CD14-positive monocyte (primary cell): ENCODE results near the gene EYA3. TPM values are rescaled to one million over a fixed set of nuclear protein-coding genes. Genes with fewer than 3 reads are reported as not detected.
"Not testable (repeated sequence)": the region's sequence is repeated elsewhere in the genome, so short reads cannot be mapped to it uniquely, and the experiment has no call there.

ENCODE experiments used
- DNase-seq, 3 donors: peaks; one replicate each; pipeline ENCODE4 v3.0.0-alpha.2; 2011 to 2022
- H2AFZ ChIP-seq: 2 replicates; pipeline ENCODE4 v1.6.0; 2012; ENCODE audit warnings: mild to moderate bottlenecking, low read depth, low read length, inconsistent platforms; ENCODE audit not compliant: insufficient read depth, poor library complexity, severe bottlenecking
- H3K27ac ChIP-seq, 2 donors: 1 replicate in 1 of 2; 2 replicates in 1 of 2; pipeline ENCODE4 v1.5.1; 2012 to 2013; ENCODE audit warnings: low read length in 2 of 2, control low read depth in 1 of 2, inconsistent platforms in 1 of 2, low read depth in 1 of 2, mild to moderate bottlenecking in 1 of 2
- H3K27me3 ChIP-seq, 2 donors: one replicate each; pipeline versions ENCODE4 v1.6.0 to v1.6.1; 2011 to 2013; ENCODE audit warnings: low read length in 2 of 2; ENCODE audit not compliant: control insufficient read depth in 2 of 2, insufficient read depth in 2 of 2
- H3K36me3 ChIP-seq, 2 donors: replicated peaks in 1 of 2; 1 replicate in 1 of 2; 2 replicates in 1 of 2; pipeline versions ENCODE4 v1.5.1 to v1.6.1; 2012 to 2013; ENCODE audit warnings: low read length in 2 of 2, control low read depth in 1 of 2, inconsistent platforms in 1 of 2, mild to moderate bottlenecking in 1 of 2; ENCODE audit not compliant: insufficient read depth in 2 of 2, control insufficient read depth in 1 of 2
- H3K4me1 ChIP-seq, 2 donors: 1 replicate in 1 of 2; 2 replicates in 1 of 2; pipeline versions ENCODE4 v1.5.1 to v1.6.1; 2012 to 2013; ENCODE audit warnings: low read length in 2 of 2, control low read depth in 1 of 2, inconsistent platforms in 1 of 2, mild to moderate bottlenecking in 1 of 2, moderate library complexity in 1 of 2; ENCODE audit not compliant: insufficient read depth in 2 of 2, control insufficient read depth in 1 of 2
- H3K4me2 ChIP-seq: replicated peaks from 2 replicates; pipeline ENCODE3; 2012; ENCODE audit warnings: low read length, moderate library complexity, mild to moderate bottlenecking; ENCODE audit not compliant: poor library complexity, severe bottlenecking; ENCODE audit errors: extremely low read depth
- H3K4me3 ChIP-seq, 3 experiments: fragments of 200-600 bp in 1 of 3; sonication (generic) in 1 of 3; replicated peaks in 1 of 3; 1 replicate in 2 of 3; 2 replicates in 1 of 3; pipeline ENCODE4 v1.5.1; 2011 to 2013; ENCODE audit warnings: low read length in 3 of 3, mild to moderate bottlenecking in 3 of 3, control low read depth in 2 of 3, low read depth in 2 of 3, inconsistent platforms in 1 of 3, moderate library complexity in 1 of 3
- H3K79me2 ChIP-seq: 2 replicates; pipeline ENCODE4 v1.6.0; 2012; ENCODE audit warnings: mild to moderate bottlenecking, control low read depth, inconsistent platforms, low read length, moderate library complexity; ENCODE audit not compliant: insufficient read depth
- H3K9ac ChIP-seq: 2 replicates; pipeline ENCODE4 v1.6.0; 2017; ENCODE audit warnings: low read length, mild to moderate bottlenecking; ENCODE audit not compliant: insufficient read depth, poor library complexity, severe bottlenecking
- H3K9me3 ChIP-seq, 2 donors: replicated peaks in 1 of 2; 1 replicate in 1 of 2; 2 replicates in 1 of 2; pipeline versions ENCODE4 v1.5.1 to v1.6.1; 2012 to 2013; ENCODE audit warnings: low read length in 2 of 2, control low read depth in 1 of 2; ENCODE audit not compliant: control insufficient read depth in 1 of 2, insufficient read depth in 1 of 2
- H4K20me1 ChIP-seq: 2 replicates; pipeline ENCODE4 v1.6.0; 2012; ENCODE audit warnings: mild to moderate bottlenecking, low read length, control low read depth, moderate library complexity; ENCODE audit not compliant: insufficient read depth
- H3K27ac Mint-ChIP-seq, 7 donors: one replicate each; pipeline ENCODE4 v1.8.0; 2020; ENCODE audit warnings: mild to moderate bottlenecking in 7 of 7, mixed read lengths in 7 of 7, moderate library complexity in 6 of 7, inconsistent platforms in 2 of 7
- H3K27me3 Mint-ChIP-seq, 3 donors: one replicate each; pipeline ENCODE4 v1.8.0; 2021 to 2022; ENCODE audit warnings: low read depth in 3 of 3, mild to moderate bottlenecking in 3 of 3, mixed read lengths in 3 of 3, moderate library complexity in 3 of 3, inconsistent platforms in 1 of 3
- H3K36me3 Mint-ChIP-seq, 2 donors: one replicate each; pipeline ENCODE4 v1.8.0; 2020; ENCODE audit warnings: mixed read lengths in 2 of 2, inconsistent platforms in 1 of 2, mild to moderate bottlenecking in 1 of 2
- H3K4me1 Mint-ChIP-seq: one replicate; pipeline ENCODE4 v1.8.0; 2020; ENCODE audit warnings: mild to moderate bottlenecking, mixed read lengths
- H3K4me3 Mint-ChIP-seq, 2 donors: one replicate each; pipeline ENCODE4 v1.8.0; 2020; ENCODE audit warnings: mild to moderate bottlenecking in 2 of 2, mixed read lengths in 2 of 2, moderate library complexity in 1 of 2
- H3K9me3 Mint-ChIP-seq, 7 donors: one replicate each; pipeline ENCODE4 v1.8.0; 2020 to 2022; ENCODE audit warnings: mixed read lengths in 7 of 7, mild to moderate bottlenecking in 6 of 7, moderate library complexity in 6 of 7, inconsistent platforms in 2 of 7
- WGBS: methylation state at CpG from one replicate; pipeline ENCODE4 v1.1.5; 2013; ENCODE audit warnings: missing lambda C conversion rate; ENCODE audit not compliant: insufficient coverage; 5-methylcytosine and 5-hydroxymethylcytosine counted together
- intact Hi-C, 2 donors: fragments of 100-400 bp; cut with micrococcal nuclease; formaldehyde crosslinking; loops; one replicate each; pipeline versions ENCODE4 v1.15.0 to v1.15.1; 2023
- polyA plus RNA-seq, 3 donors: library from polyadenylated mRNA; depleted of rRNA in 1 of 3; unstranded in 2 of 3; stranded (reverse) in 1 of 3; fragments of 300-500 nt in 2 of 3; fragments of >200 nt in 1 of 3; fragmentation: Illumina TruSeq in 2 of 3; gene quantifications; 1 replicate in 2 of 3; 2 replicates in 1 of 3; pipeline ENCODE4 v1.2.3, GENCODE V29; 2012 to 2021
- TF ChIP-seq, protein P1 (sequence below): fragments of 200-600 bp; IDR thresholded peaks from one replicate; pipeline ENCODE4 v1.8.0; 2022; ENCODE audit warnings: antibody characterized with exemption, mild to moderate bottlenecking

The EYA3 gene
- polyA plus RNA-seq, 3 donors = 3.3 to 21.1 (median 3.7) TPM

DNA sequence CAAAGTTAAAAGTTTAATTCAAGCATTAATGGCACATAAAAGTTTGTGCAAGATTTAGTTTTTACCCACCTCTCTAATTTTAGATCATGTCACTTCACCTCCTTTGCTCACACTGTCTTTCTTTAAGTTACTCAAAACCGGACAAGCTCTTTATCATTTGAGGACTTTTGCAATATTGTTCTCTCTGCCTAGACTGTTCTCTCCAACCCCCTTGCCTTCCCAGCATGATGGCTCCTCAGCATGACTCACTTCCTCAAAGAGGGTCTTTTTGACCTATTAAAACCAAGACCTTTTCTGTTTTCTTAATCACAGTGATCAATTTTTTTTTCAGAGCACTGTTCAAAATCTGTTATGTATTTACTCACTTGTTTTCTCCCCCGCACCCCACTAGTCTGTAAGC is 67.3 kb downstream of the EYA3 start:
- no peak for DNase-seq
- Histone ChIP-seq H3K36me3 (peaks cover 26 to 74% of the 10 kb centered on the region in 2 donors), H3K4me1 (no peaks in the 10 kb centered on the region), H3K27ac (peak overlapping the region in 1 of 2 donors; percentile 11), H3K9ac (no peak overlapping the region), H3K9me3 (no peaks in the 10 kb centered on the region), H4K20me1 (no peaks in the 10 kb centered on the region), H3K27me3 (no peaks in the 10 kb centered on the region), H3K4me2 (no peak overlapping the region), H2AFZ (no peak overlapping the region), H3K4me3 (no peak overlapping the region), H3K79me2 (no peaks in the 10 kb centered on the region)
- Mint-ChIP-seq H3K4me1 (peaks cover 5% of the 10 kb centered on the region), H3K9me3 (peaks cover 0 to 1% (median 0%) of the 10 kb centered on the region in 7 donors), H3K27me3 (peaks cover 0 to 2% (median 2%) of the 10 kb centered on the region in 3 donors), H3K4me3 (no peak overlapping the region), H3K36me3 (peaks cover 47 to 72% of the 10 kb centered on the region in 2 donors), H3K27ac (peak overlapping the region in 3 of 7 donors; percentile 0 to 7 (median 6))
- WGBS = 10% methylated on average over 1 of the region's 2 CpGs
- intact Hi-C loops = no loop called here
- TF ChIP-seq, protein P1, sequence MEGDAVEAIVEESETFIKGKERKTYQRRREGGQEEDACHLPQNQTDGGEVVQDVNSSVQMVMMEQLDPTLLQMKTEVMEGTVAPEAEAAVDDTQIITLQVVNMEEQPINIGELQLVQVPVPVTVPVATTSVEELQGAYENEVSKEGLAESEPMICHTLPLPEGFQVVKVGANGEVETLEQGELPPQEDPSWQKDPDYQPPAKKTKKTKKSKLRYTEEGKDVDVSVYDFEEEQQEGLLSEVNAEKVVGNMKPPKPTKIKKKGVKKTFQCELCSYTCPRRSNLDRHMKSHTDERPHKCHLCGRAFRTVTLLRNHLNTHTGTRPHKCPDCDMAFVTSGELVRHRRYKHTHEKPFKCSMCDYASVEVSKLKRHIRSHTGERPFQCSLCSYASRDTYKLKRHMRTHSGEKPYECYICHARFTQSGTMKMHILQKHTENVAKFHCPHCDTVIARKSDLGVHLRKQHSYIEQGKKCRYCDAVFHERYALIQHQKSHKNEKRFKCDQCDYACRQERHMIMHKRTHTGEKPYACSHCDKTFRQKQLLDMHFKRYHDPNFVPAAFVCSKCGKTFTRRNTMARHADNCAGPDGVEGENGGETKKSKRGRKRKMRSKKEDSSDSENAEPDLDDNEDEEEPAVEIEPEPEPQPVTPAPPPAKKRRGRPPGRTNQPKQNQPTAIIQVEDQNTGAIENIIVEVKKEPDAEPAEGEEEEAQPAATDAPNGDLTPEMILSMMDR = no peak

DNA sequence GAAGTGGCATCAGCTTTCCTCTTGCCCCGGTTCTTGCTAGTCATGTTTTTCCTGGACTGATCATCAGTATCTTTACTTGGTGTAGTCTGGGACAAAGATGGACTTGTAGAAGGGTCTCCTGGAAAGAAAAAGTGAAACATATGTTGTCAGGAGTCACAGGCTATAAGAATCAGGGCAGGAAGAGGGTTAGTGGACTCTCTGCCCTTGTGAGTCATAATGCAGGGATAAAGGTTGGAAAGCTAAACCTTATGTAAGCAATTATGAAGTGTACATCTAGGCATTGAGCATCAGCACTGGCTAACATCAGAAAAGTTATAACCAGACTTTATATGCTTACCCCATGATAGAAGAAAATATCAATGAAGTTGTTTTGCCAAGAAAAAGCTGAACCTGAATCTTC is 77.4 kb downstream of the EYA3 start:
- peak overlapping the region in 2 of 7 donors; percentile 15 to 64 for H3K27ac Mint-ChIP-seq
- peaks cover 67 to 92% of the 10 kb centered on the region in 2 donors for H3K36me3 ChIP-seq

GRCh38 chr1:28003117-28003516 is 85.3 kb downstream of the EYA3 start:
- WGBS = 100% methylated on average over 1 of the region's 8 CpGs
- H3K79me2 ChIP-seq, DNase-seq, H3K27me3 Mint-ChIP-seq, H2AFZ ChIP-seq, H3K9me3 ChIP-seq, H3K9me3 Mint-ChIP-seq, H3K9ac ChIP-seq, H3K4me1 Mint-ChIP-seq, H4K20me1 ChIP-seq, H3K4me2 ChIP-seq, H3K27ac ChIP-seq, intact Hi-C loops, H3K4me3 Mint-ChIP-seq, H3K27ac Mint-ChIP-seq, H3K4me3 ChIP-seq, H3K4me1 ChIP-seq, H3K27me3 ChIP-seq: not testable (repeated sequence)
- H3K36me3 Mint-ChIP-seq = peaks cover 54 to 62% of the 10 kb centered on the region in 2 donors
- peaks cover 65 to 78% of the 10 kb centered on the region in 2 donors for H3K36me3 ChIP-seq

More for the DNA sequence above, 77.4 kb downstream of the EYA3 start:
- no peaks in the 10 kb centered on the region for H3K27me3 ChIP-seq
- no peak overlapping the region for H3K4me2 ChIP-seq
- no peak for DNase-seq
- no peaks in the 10 kb centered on the region for H3K79me2 ChIP-seq
- no peak overlapping the region for H3K4me3 ChIP-seq
- no peaks in the 10 kb centered on the region for H3K27me3 Mint-ChIP-seq
- intact Hi-C loops = no loop called here
- H3K4me1 ChIP-seq = no peaks in the 10 kb centered on the region
- H3K9ac ChIP-seq = no peak overlapping the region
- no peaks in the 10 kb centered on the region for H3K9me3 ChIP-seq
- no peaks in the 10 kb centered on the region for H3K4me1 Mint-ChIP-seq
- no peaks in the 10 kb centered on the region for H4K20me1 ChIP-seq
- TF ChIP-seq, protein P1 = no peak
- peaks cover 63 to 74% of the 10 kb centered on the region in 2 donors for H3K36me3 Mint-ChIP-seq
- WGBS = no CpG with 5 or more reads among the region's 1 CpG
- no peak overlapping the region for H3K4me3 Mint-ChIP-seq
- H3K27ac ChIP-seq = no peak overlapping the region
- H3K9me3 Mint-ChIP-seq = no peaks in the 10 kb centered on the region
- no peak overlapping the region for H2AFZ ChIP-seq
